Keratinocyte (primary cell): ENCODE results near the gene RHCE.

Experiments used
- EZH2 ChIP-seq: IDR thresholded peaks from one replicate; pipeline ENCODE4 v1.6.1; 2012; ENCODE audit warnings: inconsistent platforms, mild to moderate bottlenecking, low read length, moderate library complexity
- TF ChIP-seq, protein P1 (sequence below), 3 experiments: IDR thresholded peaks in 1 of 3; conservative IDR thresholded peaks in 1 of 3; optimal IDR thresholded peaks in 1 of 3; 2 replicates in 2 of 3; 3 replicates in 1 of 3; pipeline versions ENCODE3 to v1.5.1; 2011; ENCODE audit warnings: low read length in 3 of 3, mild to moderate bottlenecking in 3 of 3, moderate library complexity in 2 of 3, control low read depth in 1 of 3, inconsistent platforms in 1 of 3; ENCODE audit not compliant: insufficient read depth in 2 of 3; ENCODE audit errors: extremely low read depth in 1 of 3

DNA sequence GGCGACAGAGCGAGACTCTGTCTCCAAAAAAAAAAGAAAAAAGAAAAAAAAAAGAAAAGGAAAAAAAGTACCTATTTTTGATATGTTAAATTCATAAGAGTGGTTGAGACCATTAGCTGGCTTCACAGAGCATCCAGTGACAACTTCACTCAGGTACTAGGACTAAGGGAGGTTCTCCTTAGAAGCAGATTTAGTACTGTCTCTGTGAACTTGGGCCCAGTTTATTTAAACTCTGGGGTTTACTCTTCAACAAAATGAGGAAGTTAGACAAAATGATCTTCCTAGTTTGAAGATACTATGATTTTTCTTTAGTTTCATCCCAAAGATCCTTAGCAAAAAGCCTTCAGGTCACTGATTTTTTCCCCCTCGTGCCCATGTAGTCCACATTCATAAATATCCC, 31.3 kb upstream of the RHCE start:
- TF ChIP-seq, protein P1, sequence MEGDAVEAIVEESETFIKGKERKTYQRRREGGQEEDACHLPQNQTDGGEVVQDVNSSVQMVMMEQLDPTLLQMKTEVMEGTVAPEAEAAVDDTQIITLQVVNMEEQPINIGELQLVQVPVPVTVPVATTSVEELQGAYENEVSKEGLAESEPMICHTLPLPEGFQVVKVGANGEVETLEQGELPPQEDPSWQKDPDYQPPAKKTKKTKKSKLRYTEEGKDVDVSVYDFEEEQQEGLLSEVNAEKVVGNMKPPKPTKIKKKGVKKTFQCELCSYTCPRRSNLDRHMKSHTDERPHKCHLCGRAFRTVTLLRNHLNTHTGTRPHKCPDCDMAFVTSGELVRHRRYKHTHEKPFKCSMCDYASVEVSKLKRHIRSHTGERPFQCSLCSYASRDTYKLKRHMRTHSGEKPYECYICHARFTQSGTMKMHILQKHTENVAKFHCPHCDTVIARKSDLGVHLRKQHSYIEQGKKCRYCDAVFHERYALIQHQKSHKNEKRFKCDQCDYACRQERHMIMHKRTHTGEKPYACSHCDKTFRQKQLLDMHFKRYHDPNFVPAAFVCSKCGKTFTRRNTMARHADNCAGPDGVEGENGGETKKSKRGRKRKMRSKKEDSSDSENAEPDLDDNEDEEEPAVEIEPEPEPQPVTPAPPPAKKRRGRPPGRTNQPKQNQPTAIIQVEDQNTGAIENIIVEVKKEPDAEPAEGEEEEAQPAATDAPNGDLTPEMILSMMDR (optimal IDR thresholded peaks at IDR 0.05 in 1 of 3, IDR thresholded peaks at IDR 0.05 in 1 of 3, conservative IDR thresholded peaks at IDR 0.05 in 1 of 3; ENCODE audit: extremely low read depth in 1 of 3, insufficient read depth in 2 of 3, low read length in 3 of 3) = no peak
- no peak for TF ChIP-seq EZH2
